Effector memory CD4-positive, alpha-beta T cell (primary cell): ENCODE results near the gene CENPQ.

Experiments used
- DNase-seq, 3 donors: peaks; one replicate each; pipeline ENCODE4 v3.0.0-alpha.2; 2020
- H3K27ac ChIP-seq: 2 replicates; pipeline ENCODE4 v1.7.0; 2013; ENCODE audit warnings: mild to moderate bottlenecking, low read length, moderate library complexity; ENCODE audit not compliant: insufficient read depth, poor library complexity, severe bottlenecking
- H3K27me3 ChIP-seq: replicated peaks from 2 replicates; pipeline ENCODE4 v1.7.0; 2013; ENCODE audit warnings: mild to moderate bottlenecking, low read length; ENCODE audit not compliant: insufficient read depth, control insufficient read depth, poor library complexity, severe bottlenecking
- H3K36me3 ChIP-seq: 2 replicates; pipeline ENCODE4 v1.7.0; 2013; ENCODE audit warnings: mild to moderate bottlenecking, low read length, moderate library complexity; ENCODE audit not compliant: control insufficient read depth, insufficient read depth
- H3K4me1 ChIP-seq: 2 replicates; pipeline ENCODE4 v1.7.0; 2013; ENCODE audit warnings: low read length, mild to moderate bottlenecking; ENCODE audit not compliant: control insufficient read depth, insufficient read depth, poor library complexity, severe bottlenecking
- H3K4me3 ChIP-seq: 2 replicates; pipeline ENCODE4 v1.7.0; 2013; ENCODE audit warnings: low read length, low read depth, mild to moderate bottlenecking; ENCODE audit not compliant: insufficient read depth, poor library complexity, severe bottlenecking
- H3K9me3 ChIP-seq: 2 replicates; pipeline ENCODE4 v1.7.0; 2013; ENCODE audit warnings: mild to moderate bottlenecking, low read length, moderate library complexity; ENCODE audit not compliant: control insufficient read depth

CENPQ gene

GRCh38 chr6:49535795-49536194 is 72.6 kb downstream of the CENPQ start:
- H3K27me3 ChIP-seq: no peaks in the 10 kb centered on the region
- H3K36me3 ChIP-seq: no peaks in the 10 kb centered on the region
- no peaks in the 10 kb centered on the region for H3K9me3 ChIP-seq
- DNase-seq: no peak
- no peak overlapping the region for H3K27ac ChIP-seq
- no peak overlapping the region for H3K4me3 ChIP-seq
- no peaks in the 10 kb centered on the region for H3K4me1 ChIP-seq

DNA sequence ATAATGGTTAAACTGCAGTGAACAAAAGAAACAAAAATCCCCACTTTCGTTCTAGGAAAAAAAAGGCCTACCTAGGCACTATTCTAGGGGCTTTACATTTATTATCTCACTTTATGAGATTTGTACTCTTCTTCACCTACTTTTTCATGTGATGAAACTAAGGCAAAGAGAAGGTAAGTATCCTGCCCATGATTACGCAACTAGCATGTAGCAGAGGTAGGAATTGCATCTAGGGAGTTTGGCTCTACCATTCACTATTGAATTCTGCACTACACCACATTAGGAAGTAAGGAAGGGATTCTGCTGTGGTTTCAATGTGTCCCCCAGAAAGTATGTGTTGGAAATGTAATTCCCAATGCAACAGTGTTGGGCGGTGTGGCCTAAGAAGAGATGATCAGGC is 75.9 kb downstream of the CENPQ start:
- no peaks in the 10 kb centered on the region for H3K36me3 ChIP-seq
- no peak for DNase-seq
- no peak overlapping the region for H3K27ac ChIP-seq
- no peaks in the 10 kb centered on the region for H3K9me3 ChIP-seq
- no peaks in the 10 kb centered on the region for H3K4me1 ChIP-seq
- no peak overlapping the region for H3K4me3 ChIP-seq
- no peaks in the 10 kb centered on the region for H3K27me3 ChIP-seq

DNA sequence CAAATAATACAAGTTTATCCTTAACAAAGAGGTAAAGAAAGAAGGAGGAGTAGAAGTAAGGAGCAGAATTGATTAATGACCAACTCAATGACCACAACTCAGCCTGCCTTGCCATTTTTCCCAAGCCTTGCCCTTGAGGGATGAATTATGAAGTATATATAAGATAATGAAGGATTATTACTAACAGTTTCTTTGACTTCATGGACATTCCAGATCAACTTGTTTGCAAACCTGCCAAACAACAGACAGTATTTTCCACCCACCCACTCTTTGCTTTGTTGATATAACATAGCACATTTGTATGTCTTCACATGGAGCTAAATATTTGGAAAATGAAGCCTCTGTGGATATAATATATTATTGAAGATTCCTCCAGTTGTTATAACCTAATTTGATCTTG is 77.4 kb downstream of the CENPQ start:
- no peaks in the 10 kb centered on the region for H3K4me1 ChIP-seq
- H3K4me3 ChIP-seq: no peak overlapping the region
- no peaks in the 10 kb centered on the region for H3K36me3 ChIP-seq
- no peaks in the 10 kb centered on the region for H3K9me3 ChIP-seq
- no peak overlapping the region for H3K27ac ChIP-seq
- no peak for DNase-seq
- H3K27me3 ChIP-seq: no peaks in the 10 kb centered on the region

GRCh38 chr6:49541210-49541724 is 78.1 kb downstream of the CENPQ start:
- DNase-seq: no peak
- no peaks in the 10 kb centered on the region for H3K27me3 ChIP-seq
- no peaks in the 10 kb centered on the region for H3K36me3 ChIP-seq
- no peak overlapping the region for H3K4me3 ChIP-seq
- H3K4me1 ChIP-seq: no peaks in the 10 kb centered on the region
- H3K27ac ChIP-seq: no peak overlapping the region
- H3K9me3 ChIP-seq: no peaks in the 10 kb centered on the region

GRCh38 chr6:49541936-49542335 is 78.8 kb downstream of the CENPQ start:
- DNase-seq: no peak
- H3K4me1 ChIP-seq: no peaks in the 10 kb centered on the region
- H3K4me3 ChIP-seq: no peak overlapping the region
- no peaks in the 10 kb centered on the region for H3K9me3 ChIP-seq
- H3K27me3 ChIP-seq: no peaks in the 10 kb centered on the region
- no peaks in the 10 kb centered on the region for H3K36me3 ChIP-seq
- no peak overlapping the region for H3K27ac ChIP-seq
